IMR-90 (cell line): ENCODE results near the gene GPR107.

Source experiments
- CEBPB ChIP-seq: IDR thresholded peaks from 2 replicates; pipeline ENCODE4 v1.6.1; 2012; ENCODE audit warnings: low read depth, low read length, improper control_type of control experiment
- CTCF ChIP-seq: conservative IDR thresholded peaks from 2 replicates; pipeline ENCODE4 v1.5.1; 2012; ENCODE audit warnings: mild to moderate bottlenecking, low read depth, low read length, improper control_type of control experiment
- ELK1 ChIP-seq: fragments of 150-350 bp; IDR thresholded peaks from 2 replicates; pipeline ENCODE4 v1.6.1; 2016; ENCODE audit warnings: low read depth, mild to moderate bottlenecking, low read length, moderate library complexity, borderline replicate concordance
- MAZ ChIP-seq: IDR thresholded peaks from 2 replicates; pipeline ENCODE4 v1.6.1; 2012; ENCODE audit warnings: low read depth, mild to moderate bottlenecking, low read length, improper control_type of control experiment, moderate library complexity, borderline replicate concordance
- MXI1 ChIP-seq: IDR thresholded peaks from 2 replicates; pipeline ENCODE4 v1.6.1; 2012; ENCODE audit warnings: low read depth, mild to moderate bottlenecking, low read length, moderate library complexity, borderline replicate concordance
- NFE2L2 ChIP-seq: fragments of 150-350 bp; IDR thresholded peaks from 2 replicates; pipeline ENCODE4 v1.6.1; 2016; ENCODE audit warnings: low read depth, mild to moderate bottlenecking, low read length
- POLR2A ChIP-seq: IDR thresholded peaks from 2 replicates; pipeline ENCODE4 v1.6.1; 2012; ENCODE audit warnings: mild to moderate bottlenecking, low read depth, low read length
- RAD21 ChIP-seq: IDR thresholded peaks from 2 replicates; pipeline ENCODE4 v1.6.1; 2012; ENCODE audit warnings: low read length, improper control_type of control experiment
- RCOR1 ChIP-seq: IDR thresholded peaks from 2 replicates; pipeline ENCODE4 v1.6.1; 2012; ENCODE audit warnings: mild to moderate bottlenecking, low read length, improper control_type of control experiment; ENCODE audit not compliant: insufficient replicate concordance
- RFX5 ChIP-seq: IDR thresholded peaks from 2 replicates; pipeline ENCODE4 v1.8.0; 2012; ENCODE audit warnings: low read depth, mild to moderate bottlenecking, low read length, moderate library complexity
- SMC3 ChIP-seq: fragments of 150-350 bp; IDR thresholded peaks from 2 replicates; pipeline ENCODE4 v1.6.1; 2016; ENCODE audit warnings: low read depth, mild to moderate bottlenecking, antibody characterized with exemption, low read length, moderate library complexity

- TF ChIP-seq NFE2L2: no peak
- TF ChIP-seq RFX5: no peak
- no peak for TF ChIP-seq CTCF
- TF ChIP-seq POLR2A: no peak
- TF ChIP-seq ELK1: no peak
- no peak for TF ChIP-seq RCOR1
- no peak for TF ChIP-seq RAD21
- no peak for TF ChIP-seq CEBPB
- TF ChIP-seq MXI1: no peak
- no peak for TF ChIP-seq SMC3
- TF ChIP-seq MAZ: no peak
These were observed 88.9 kb downstream of the GPR107 start for GRCh38 chr9:130142641-130143040.
